Endothelial cell of umbilical vein (primary cell): Measurements from ENCODE around the gene SLC14A1. TPM values are rescaled to one million over a fixed set of nuclear protein-coding genes. Genes with fewer than 3 reads are reported as not detected.

ENCODE experiments used
- BruUV-seq: library from RNA; stranded (reverse); fragments of 400-500 nt; replicated peaks from 2 replicates; lab custom pipeline; 2021; lab: Mats Ljungman, UMichigan
- CTCF ChIA-PET: fragments of 300-600, 350-600 bp; sonication (Branson Sonifier 250); formaldehyde crosslinking; loops from one replicate; lab custom pipeline; 2021; ENCODE audit warnings: antibody characterized with exemption, inconsistent platforms; lab: Charles Lee
- POLR2A ChIA-PET: fragments of 300-600, 350-600 bp; sonication (Branson Sonifier 250); formaldehyde crosslinking; loops from one replicate; lab custom pipeline; 2021; ENCODE audit warnings: antibody characterized with exemption, inconsistent platforms; lab: Charles Lee
- DNase-seq: peaks from one replicate; pipeline ENCODE4 v3.0.0-alpha.2; 2011; ENCODE audit warnings: low read depth, low spot score
- FAIRE-seq: peaks from 2 replicates; lab custom pipeline; 2011; peaks lifted over from hg19 to GRCh38; lab: Jason Lieb, UNC
- H2AFZ ChIP-seq: 2 replicates; pipeline ENCODE4 v1.6.0; 2012; ENCODE audit warnings: low read depth, low read length, control low read depth, inconsistent platforms
- H3K27ac ChIP-seq: 2 replicates; pipeline ENCODE4 v1.5.1; 2011; ENCODE audit warnings: low read depth, mild to moderate bottlenecking, control low read depth, low read length, moderate library complexity; ENCODE audit not compliant: insufficient read depth
- H3K27me3 ChIP-seq, 2 experiments: 2 replicates each; pipeline versions ENCODE4 v1.6.0 to v1.6.1; 2011; ENCODE audit warnings: low read length in 2 of 2, mixed read lengths in 1 of 2; ENCODE audit not compliant: control insufficient read depth in 2 of 2, insufficient read depth in 2 of 2
- H3K36me3 ChIP-seq, 2 experiments: 2 replicates in 1 of 2; 3 replicates in 1 of 2; pipeline ENCODE4 v1.5.1; 2011; ENCODE audit warnings: low read length in 2 of 2, mild to moderate bottlenecking in 1 of 2, moderate library complexity in 1 of 2; ENCODE audit not compliant: control insufficient read depth in 2 of 2, insufficient read depth in 2 of 2; ENCODE audit errors: extremely low read depth in 1 of 2
- H3K4me1 ChIP-seq: 3 replicates; pipeline ENCODE4 v1.5.1; 2011; ENCODE audit warnings: mild to moderate bottlenecking, low read length; ENCODE audit not compliant: control insufficient read depth, insufficient read depth; ENCODE audit errors: extremely low read depth
- H3K4me2 ChIP-seq: 2 replicates; pipeline ENCODE4 v1.6.1; 2011; ENCODE audit warnings: low read length, control low read depth, mixed read lengths; ENCODE audit not compliant: insufficient read depth
- H3K4me3 ChIP-seq, 3 experiments: fragments of 200-600 bp in 1 of 3; sonication (generic), shearing (Covaris generic) in 1 of 3; replicated peaks in 1 of 3; 2 replicates each; pipeline ENCODE4 v1.5.1; 2011 to 2016; ENCODE audit warnings: control low read depth in 3 of 3, low read length in 3 of 3, mild to moderate bottlenecking in 2 of 3, inconsistent platforms in 1 of 3, low read depth in 1 of 3, moderate library complexity in 1 of 3; ENCODE audit not compliant: insufficient read depth in 1 of 3
- H3K79me2 ChIP-seq: 2 replicates; pipeline ENCODE4 v1.6.0; 2012; ENCODE audit warnings: low read length, inconsistent platforms; ENCODE audit not compliant: control insufficient read depth, insufficient read depth
- H3K9ac ChIP-seq: replicated peaks from 2 replicates; pipeline ENCODE3; 2011; ENCODE audit warnings: low read length, control low read depth; ENCODE audit not compliant: insufficient read depth; ENCODE audit errors: extremely low read depth
- H3K9me1 ChIP-seq: replicated peaks from 3 replicates; pipeline ENCODE4 v1.6.0; 2011; ENCODE audit warnings: mild to moderate bottlenecking, low read length; ENCODE audit not compliant: control insufficient read depth, insufficient read depth; ENCODE audit errors: extremely low read depth
- H3K9me3 ChIP-seq: replicated peaks from 2 replicates; pipeline ENCODE4 v1.5.1; 2012; ENCODE audit warnings: low read length, inconsistent platforms; ENCODE audit not compliant: control insufficient read depth, insufficient read depth
- H4K20me1 ChIP-seq: replicated peaks from 2 replicates; pipeline ENCODE3; 2011; ENCODE audit warnings: mild to moderate bottlenecking, low read length; ENCODE audit not compliant: control insufficient read depth, insufficient read depth; ENCODE audit errors: extremely low read depth
- EZH2 ChIP-seq: IDR thresholded peaks from 2 replicates; pipeline ENCODE4 v1.6.1; 2012; ENCODE audit warnings: borderline replicate concordance, low read depth, mild to moderate bottlenecking, moderate library complexity, low read length, inconsistent platforms; ENCODE audit not compliant: severe bottlenecking
- FOS ChIP-seq: IDR thresholded peaks from 2 replicates; pipeline ENCODE4 v1.6.1; 2011; ENCODE audit warnings: mild to moderate bottlenecking, low read length, moderate library complexity, borderline replicate concordance; ENCODE audit not compliant: insufficient read depth
- GATA2 ChIP-seq: IDR thresholded peaks from 2 replicates; pipeline ENCODE4 v1.7.0; 2011; ENCODE audit warnings: low read depth, mild to moderate bottlenecking, moderate library complexity, mixed read lengths, low read length; ENCODE audit not compliant: insufficient read length, insufficient read depth
- JUN ChIP-seq: IDR thresholded peaks from 2 replicates; pipeline ENCODE4 v1.6.1; 2011; ENCODE audit warnings: borderline replicate concordance, low read depth; ENCODE audit not compliant: insufficient read length, insufficient read depth
- MYC ChIP-seq: IDR thresholded peaks from one replicate; pipeline ENCODE4 v1.6.1; 2011; ENCODE audit warnings: mild to moderate bottlenecking, low read depth, low read length
- POLR2A ChIP-seq: IDR thresholded peaks from 2 replicates; pipeline ENCODE4 v1.6.1; 2012; ENCODE audit warnings: low read depth, mild to moderate bottlenecking, control low read depth, low read length
- POLR2AphosphoS5 ChIP-seq: IDR thresholded peaks from 2 replicates; pipeline ENCODE4 v1.6.1; 2012; ENCODE audit warnings: low read depth, mild to moderate bottlenecking, control low read depth, low read length, moderate library complexity; ENCODE audit not compliant: insufficient read depth
- dilution Hi-C: fragments of 300-500 bp; cut with MboI; formaldehyde crosslinking; loops from one replicate; pipeline ENCODE4 v1.15.0; 2019; ENCODE audit warnings: low sequenced_read_pairs; ENCODE audit not compliant: extremely low pct_ligation_motif_present
- intact Hi-C: fragments of 100-400 bp; cut with micrococcal nuclease; formaldehyde crosslinking; loops from one replicate; pipeline ENCODE4 v1.10.0; 2022
- polyA plus RNA-seq, 4 experiments: library from polyadenylated mRNA; depleted of rRNA in 3 of 4; stranded (reverse) in 3 of 4; unstranded in 1 of 4; fragments of >200 nt; gene quantifications; 2 replicates each; pipeline versions ENCODE4 v1.2.1 to v1.2.3, GENCODE V29; 2011 to 2012; ENCODE audit warnings: missing spikeins in 1 of 4
- total RNA-seq: library from RNA; stranded (reverse); gene quantifications from 2 replicates; pipeline ENCODE4 v1.2.3, GENCODE V29; 2021
- TF ChIP-seq, protein P1 (sequence below), 2 donors: IDR thresholded peaks; 1 replicate in 1 of 2; 2 replicates in 1 of 2; pipeline ENCODE4 v1.5.1; 2011; ENCODE audit warnings: low read length in 2 of 2, mild to moderate bottlenecking in 2 of 2, moderate library complexity in 2 of 2, control low read depth in 1 of 2, inconsistent platforms in 1 of 2, low read depth in 1 of 2; ENCODE audit not compliant: insufficient read depth in 1 of 2; ENCODE audit errors: extremely low read depth in 1 of 2
- TF ChIP-seq, protein P2 (sequence below): IDR thresholded peaks from 2 replicates; pipeline ENCODE4 v1.6.1; 2011; ENCODE audit not compliant: insufficient read depth, insufficient read length

Gene SLC14A1
- total and polyA plus RNA-seq, 2 donors (not counting 3 experiments of a cell fraction or from before 2014, with no cell fraction given): not detected

DNA sequence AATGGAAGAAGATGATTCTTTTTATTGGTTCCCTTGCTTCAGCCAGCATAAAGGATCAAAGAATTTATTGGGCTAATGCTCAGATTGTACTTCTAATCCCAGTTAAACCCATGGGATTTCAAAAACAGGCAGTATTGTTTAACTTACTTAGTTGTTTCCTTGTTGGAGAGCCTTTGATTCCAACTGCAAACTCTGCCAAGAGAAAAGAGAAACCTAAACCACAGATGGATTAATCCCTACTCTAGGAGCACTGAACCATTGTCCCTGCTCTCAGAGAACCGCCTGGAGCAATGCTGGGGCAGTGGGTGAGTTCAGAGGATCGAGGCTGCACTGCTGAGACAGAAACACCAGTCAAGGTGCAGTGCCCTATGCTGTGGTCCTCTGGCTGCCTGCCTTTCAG, 56.6 kb downstream of the SLC14A1 start:
- no peak for FAIRE-seq
- DNase-seq: no peak
- peaks cover 5% of the 10 kb centered on the region for H3K4me1 ChIP-seq
- no peak overlapping the region for H2AFZ ChIP-seq
- POLR2A ChIA-PET: no interaction called here
- CTCF ChIA-PET: no interaction called here
- H3K9ac ChIP-seq: no peak overlapping the region
- no peak overlapping the region for H3K27ac ChIP-seq
- no peaks in the 10 kb centered on the region for H4K20me1 ChIP-seq
- no peaks in the 10 kb centered on the region for H3K9me1 ChIP-seq
- intact Hi-C loops (no loop called here), dilution Hi-C loops (no loop called here)
- H3K4me3 ChIP-seq: no peak overlapping the region
- H3K27me3 ChIP-seq: peaks cover 11 to 27% of the 10 kb centered on the region in 2 experiments
- H3K36me3 ChIP-seq: no peaks in the 10 kb centered on the region
- no TSS peak for BruUV-seq
- H3K9me3 ChIP-seq: no peaks in the 10 kb centered on the region
- no peak for TF ChIP-seq POLR2AphosphoS5
- TF ChIP-seq, protein P1, sequence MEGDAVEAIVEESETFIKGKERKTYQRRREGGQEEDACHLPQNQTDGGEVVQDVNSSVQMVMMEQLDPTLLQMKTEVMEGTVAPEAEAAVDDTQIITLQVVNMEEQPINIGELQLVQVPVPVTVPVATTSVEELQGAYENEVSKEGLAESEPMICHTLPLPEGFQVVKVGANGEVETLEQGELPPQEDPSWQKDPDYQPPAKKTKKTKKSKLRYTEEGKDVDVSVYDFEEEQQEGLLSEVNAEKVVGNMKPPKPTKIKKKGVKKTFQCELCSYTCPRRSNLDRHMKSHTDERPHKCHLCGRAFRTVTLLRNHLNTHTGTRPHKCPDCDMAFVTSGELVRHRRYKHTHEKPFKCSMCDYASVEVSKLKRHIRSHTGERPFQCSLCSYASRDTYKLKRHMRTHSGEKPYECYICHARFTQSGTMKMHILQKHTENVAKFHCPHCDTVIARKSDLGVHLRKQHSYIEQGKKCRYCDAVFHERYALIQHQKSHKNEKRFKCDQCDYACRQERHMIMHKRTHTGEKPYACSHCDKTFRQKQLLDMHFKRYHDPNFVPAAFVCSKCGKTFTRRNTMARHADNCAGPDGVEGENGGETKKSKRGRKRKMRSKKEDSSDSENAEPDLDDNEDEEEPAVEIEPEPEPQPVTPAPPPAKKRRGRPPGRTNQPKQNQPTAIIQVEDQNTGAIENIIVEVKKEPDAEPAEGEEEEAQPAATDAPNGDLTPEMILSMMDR (IDR thresholded peaks at IDR 0.05; ENCODE audit: extremely low read depth in 1 of 2, insufficient read depth in 1 of 2, low read depth in 1 of 2, low read length in 2 of 2): no peak
- H3K79me2 ChIP-seq: no peaks in the 10 kb centered on the region
- no peak overlapping the region for H3K4me2 ChIP-seq

GRCh38 chr18:45782662-45783061, 58.7 kb downstream of the SLC14A1 start:
- no peaks in the 10 kb centered on the region for H3K36me3 ChIP-seq
- no peaks in the 10 kb centered on the region for H3K79me2 ChIP-seq
- no peaks in the 10 kb centered on the region for H3K9me1 ChIP-seq
- no peaks in the 10 kb centered on the region for H3K4me1 ChIP-seq
- POLR2A ChIA-PET: no interaction called here
- DNase-seq (no peak), FAIRE-seq (no peak)
- dilution Hi-C loops: no loop called here
- BruUV-seq: no TSS peak
- peaks cover 11 to 27% of the 10 kb centered on the region in 2 experiments for H3K27me3 ChIP-seq
- CTCF ChIA-PET: no interaction called here
- no peak for TF ChIP-seq FOS
- TF ChIP-seq, protein P1 (IDR thresholded peaks at IDR 0.05; ENCODE audit: extremely low read depth in 1 of 2, insufficient read depth in 1 of 2, low read depth in 1 of 2, low read length in 2 of 2): no peak
- no peak for TF ChIP-seq JUN
- TF ChIP-seq MYC: no peak
- no peak for TF ChIP-seq POLR2AphosphoS5
- TF ChIP-seq GATA2: no peak
- TF ChIP-seq EZH2: no peak
- no peak for TF ChIP-seq POLR2A
- TF ChIP-seq, protein P2, sequence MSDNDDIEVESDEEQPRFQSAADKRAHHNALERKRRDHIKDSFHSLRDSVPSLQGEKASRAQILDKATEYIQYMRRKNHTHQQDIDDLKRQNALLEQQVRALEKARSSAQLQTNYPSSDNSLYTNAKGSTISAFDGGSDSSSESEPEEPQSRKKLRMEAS: no peak
- H4K20me1 ChIP-seq: no peaks in the 10 kb centered on the region
- no peak overlapping the region for H3K27ac ChIP-seq
- no peak overlapping the region for H3K4me3 ChIP-seq
- no peak overlapping the region for H3K9ac ChIP-seq
- H3K4me2 ChIP-seq: no peak overlapping the region
- intact Hi-C loops: no loop called here
- no peak overlapping the region for H2AFZ ChIP-seq
- H3K9me3 ChIP-seq: no peaks in the 10 kb centered on the region
